B cell (primary cell): ENCODE results near the gene ATP10A. TPM values are rescaled to one million over a fixed set of nuclear protein-coding genes. Genes with fewer than 3 reads are reported as not detected.

Experiments used
- ATAC-seq: fragments of 200-7000 bp; cut with Tn5 transposase; one replicate; pipeline ENCODE4 v1.10.0; 2021; ENCODE audit warnings: low read depth, mild to moderate bottlenecking, moderate number of reproducible peaks, moderate library complexity
- CTCF ChIA-PET: fragments of 350-600 bp; sonication (Branson Sonifier 250); formaldehyde crosslinking; loops from one replicate; lab custom pipeline; 2021; ENCODE audit warnings: antibody characterized with exemption, inconsistent platforms; lab: Charles Lee
- POLR2A ChIA-PET: fragments of 350-600 bp; sonication (Branson Sonifier 250); formaldehyde crosslinking; loops from one replicate; lab custom pipeline; 2021; ENCODE audit warnings: antibody characterized with exemption; lab: Charles Lee
- DNase-seq: peaks from one replicate; pipeline ENCODE4 v3.0.0; 2013
- H2AFZ ChIP-seq: 2 replicates; pipeline ENCODE4 v1.6.1; 2012; ENCODE audit warnings: mild to moderate bottlenecking, low read depth, low read length; ENCODE audit not compliant: insufficient read depth, poor library complexity, severe bottlenecking
- H3K27ac ChIP-seq, 2 donors: 1 replicate in 1 of 2; 2 replicates in 1 of 2; pipeline ENCODE4 v1.5.1; 2012 to 2013; ENCODE audit warnings: low read length in 2 of 2, mild to moderate bottlenecking in 2 of 2, moderate library complexity in 1 of 2
- H3K27me3 ChIP-seq, 4 experiments: fragments of 200-600 bp in 1 of 4; sonication (generic) in 1 of 4; replicated peaks in 1 of 4; 1 replicate in 2 of 4; 2 replicates in 2 of 4; pipeline versions ENCODE4 v1.6.1 to v1.7.0; 2013 to 2016; ENCODE audit warnings: low read length in 3 of 4, mild to moderate bottlenecking in 2 of 4, mixed read lengths in 1 of 4, moderate library complexity in 1 of 4; ENCODE audit not compliant: insufficient read depth in 4 of 4, control insufficient read depth in 3 of 4; ENCODE audit errors: control extremely low read depth in 1 of 4
- H3K36me3 ChIP-seq, 2 experiments: replicated peaks in 1 of 2; 1 replicate in 1 of 2; 2 replicates in 1 of 2; pipeline versions ENCODE4 v1.6.1 to v1.7.1; 2013; ENCODE audit warnings: low read length in 1 of 2; ENCODE audit not compliant: insufficient read depth in 2 of 2, control insufficient read depth in 1 of 2; ENCODE audit errors: control extremely low read depth in 1 of 2, extremely low read depth in 1 of 2
- H3K4me1 ChIP-seq, 2 donors: fragments of 200-600 bp in 1 of 2; sonication (generic) in 1 of 2; 1 replicate in 1 of 2; 2 replicates in 1 of 2; pipeline versions ENCODE4 v1.5.1 to v1.6.1; 2013 to 2017; ENCODE audit warnings: low read length in 2 of 2; ENCODE audit not compliant: control insufficient read depth in 2 of 2, insufficient read depth in 2 of 2
- H3K4me2 ChIP-seq: replicated peaks from 2 replicates; pipeline ENCODE3; 2012; ENCODE audit warnings: mild to moderate bottlenecking, low read depth, low read length; ENCODE audit not compliant: poor library complexity, severe bottlenecking
- H3K4me3 ChIP-seq, 5 experiments: fragments of 200-600 bp in 1 of 5; sonication (generic) in 1 of 5; 1 replicate in 3 of 5; 2 replicates in 2 of 5; pipeline versions ENCODE4 v1.5.1 to v1.7.0; 2011 to 2016; ENCODE audit warnings: low read length in 4 of 5, mild to moderate bottlenecking in 4 of 5, low read depth in 2 of 5, control low read depth in 1 of 5, moderate library complexity in 1 of 5; ENCODE audit not compliant: insufficient read depth in 1 of 5; ENCODE audit errors: control extremely low read depth in 1 of 5, extremely low read depth in 1 of 5
- H3K79me2 ChIP-seq: fragments of 200-600 bp; sonication (generic); one replicate; pipeline ENCODE4 v1.6.0; 2016; ENCODE audit warnings: low read length; ENCODE audit not compliant: control insufficient read depth, insufficient read depth
- H3K9ac ChIP-seq: fragments of 200-600 bp; sonication (generic); 2 replicates; pipeline ENCODE4 v1.6.1; 2017; ENCODE audit warnings: mild to moderate bottlenecking, low read length, moderate library complexity
- H3K9me3 ChIP-seq, 3 donors: one replicate each; pipeline versions ENCODE4 v1.6.1 to v1.7.1; 2013; ENCODE audit warnings: low read length in 2 of 3; ENCODE audit not compliant: control insufficient read depth in 2 of 3, insufficient read depth in 1 of 3; ENCODE audit errors: control extremely low read depth in 1 of 3
- H4K20me1 ChIP-seq: 2 replicates; pipeline ENCODE4 v1.6.0; 2012; ENCODE audit warnings: mild to moderate bottlenecking, low read length; ENCODE audit not compliant: insufficient read depth, control insufficient read depth, poor library complexity, severe bottlenecking
- H3K27ac Mint-ChIP-seq: one replicate; pipeline ENCODE4 v1.8.0; 2021; ENCODE audit warnings: mixed read lengths
- H3K27me3 Mint-ChIP-seq: one replicate; pipeline ENCODE4 v1.8.0; 2021; ENCODE audit warnings: mixed read lengths
- H3K4me1 Mint-ChIP-seq: one replicate; pipeline ENCODE4 v1.8.0; 2021; ENCODE audit warnings: mixed read lengths
- H3K4me3 Mint-ChIP-seq: one replicate; pipeline ENCODE4 v1.8.0; 2021; ENCODE audit warnings: mixed read lengths
- H3K9me3 Mint-ChIP-seq: one replicate; pipeline ENCODE4 v1.8.0; 2022; ENCODE audit warnings: mixed read lengths; ENCODE audit not compliant: insufficient read depth
- CTCF ChIP-seq: fragments of 200-600 bp; IDR thresholded peaks from one replicate; pipeline ENCODE4 v1.8.0; 2022; ENCODE audit warnings: antibody characterized with exemption, mild to moderate bottlenecking
- EZH2 ChIP-seq: IDR thresholded peaks from 2 replicates; pipeline ENCODE4 v1.6.1; 2012; ENCODE audit warnings: borderline replicate concordance, low read depth, mild to moderate bottlenecking, moderate library complexity, low read length; ENCODE audit not compliant: insufficient read depth, poor library complexity, severe bottlenecking
- WGBS: methylation state at CpG from one replicate; pipeline ENCODE4 v1.1.5; 2013; ENCODE audit warnings: missing lambda C conversion rate; ENCODE audit not compliant: insufficient coverage; 5-methylcytosine and 5-hydroxymethylcytosine counted together
- intact Hi-C: fragments of 100-400 bp; cut with micrococcal nuclease; formaldehyde crosslinking; loops from one replicate; pipeline ENCODE4 v1.10.0; 2022
- polyA plus RNA-seq: library from polyadenylated mRNA; depleted of rRNA; stranded (reverse); fragments of >200 nt; gene quantifications from 2 replicates; pipeline ENCODE4 v1.2.3, GENCODE V29; 2012
- total RNA-seq, 2 donors: library from RNA; stranded (reverse); fragments of 120-200 nt in 1 of 2; gene quantifications; 1 replicate in 1 of 2; 2 replicates in 1 of 2; pipeline versions ENCODE4 v1.2.3 to v1.2.4, GENCODE V29; 2013 to 2022

Gene ATP10A
- total and polyA plus RNA-seq, 2 donors (not counting 1 experiment from before 2014, with no cell fraction given): 0.21 to 0.22 TPM

GRCh38 chr15:25850154-25851111 lies 12.7 kb downstream of the ATP10A start:
- Histone ChIP-seq H3K36me3 (no peaks in the 10 kb centered on the region), H3K4me3 (peak overlapping the region in 4 of 5 experiments; percentile 30 to 47 (median 44)), H3K9ac (peak overlapping the region; percentile 46), H3K27ac (peak overlapping the region; percentile 57), H4K20me1 (no peaks in the 10 kb centered on the region), H3K79me2 (no peaks in the 10 kb centered on the region), H3K27me3 (no peaks in the 10 kb centered on the region), H2AFZ (peak overlapping the region; percentile 53), H3K4me1 (peaks cover 39 to 50% of the 10 kb centered on the region in 2 donors), H3K9me3 (no peaks in the 10 kb centered on the region), H3K4me2 (peak overlapping the region; percentile 82)
- Mint-ChIP-seq H3K4me1 (peaks cover 59% of the 10 kb centered on the region), H3K4me3 (peak overlapping the region; percentile 80), H3K27me3 (peaks cover 3% of the 10 kb centered on the region), H3K9me3 (no peaks in the 10 kb centered on the region), H3K27ac (peak overlapping the region; percentile 80)
- TF ChIP-seq CTCF (no peak), EZH2 (no peak)
- ChIA-PET POLR2A (no interaction called here), CTCF (no interaction called here)
- peak; percentile 86 for ATAC-seq
- DNase-seq: peak; percentile 76
- WGBS: 11% methylated on average over 32 of the region's 36 CpGs
- intact Hi-C loops: loop anchor here (1.0 to 2.0 kb wide), 2 partner anchors 88 to 232 kb away; no protein-coding TSS in a partner anchor
